GM06990 (cell line): ENCODE results near the gene ALDH1B1.

Experiments used
- DNase-seq: peaks from one replicate; pipeline ENCODE4 v3.0.0-alpha.2; 2011; ENCODE audit not compliant: insufficient read length; ENCODE audit errors: extremely low read depth
- H3K27me3 ChIP-seq: replicated peaks from 2 replicates; pipeline ENCODE4 v1.6.0; 2011; ENCODE audit warnings: low read length; ENCODE audit not compliant: control insufficient read depth, insufficient read depth
- H3K36me3 ChIP-seq: 2 replicates; pipeline ENCODE4 v1.5.1; 2011; ENCODE audit warnings: low read length; ENCODE audit not compliant: control insufficient read depth, insufficient read depth
- H3K4me3 ChIP-seq: replicated peaks from 2 replicates; pipeline ENCODE4 v1.5.1; 2011; ENCODE audit warnings: low read depth, mild to moderate bottlenecking, control low read depth, low read length
- CTCF ChIP-seq: IDR thresholded peaks from 2 replicates; pipeline ENCODE4 v1.5.1; 2011; ENCODE audit warnings: low read length, control low read depth, mild to moderate bottlenecking, inconsistent platforms; ENCODE audit not compliant: insufficient read depth, poor library complexity, severe bottlenecking

ALDH1B1 gene

DNA sequence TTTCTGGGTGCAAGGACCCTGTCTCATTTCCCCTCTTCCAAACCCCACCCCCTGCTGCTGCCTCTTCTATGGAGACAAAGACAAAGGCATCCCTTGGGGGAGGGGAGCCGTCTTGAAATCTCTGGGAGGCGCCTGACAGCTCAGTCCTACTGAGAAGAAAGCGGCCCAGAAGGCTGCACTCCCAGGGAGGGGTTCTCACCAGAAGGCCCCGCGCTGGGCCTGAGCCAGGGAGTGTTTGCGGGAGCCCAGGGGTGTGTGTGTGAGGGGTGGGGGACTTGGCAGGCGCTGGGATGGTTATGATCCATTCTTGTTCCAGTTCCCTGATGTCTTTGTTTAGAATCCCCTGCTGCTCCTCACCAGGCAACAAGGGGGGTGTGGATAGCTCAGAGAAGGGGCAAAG lies 45.7 kb upstream of the ALDH1B1 start:
- no peak overlapping the region for H3K4me3 ChIP-seq
- no peaks in the 10 kb centered on the region for H3K36me3 ChIP-seq
- DNase-seq: no peak
- H3K27me3 ChIP-seq: no peaks in the 10 kb centered on the region; the same call in 1 of the 2 replicates
- no peak for TF ChIP-seq CTCF

- no peaks in the 10 kb centered on the region; the same call in 1 of the 2 replicates for H3K27me3 ChIP-seq
- no peak overlapping the region for H3K4me3 ChIP-seq
- no peaks in the 10 kb centered on the region for H3K36me3 ChIP-seq
- DNase-seq: no peak
- TF ChIP-seq CTCF: no peak
Measured at GRCh38 chr9:38347271-38347671, 45.2 kb upstream of the ALDH1B1 start.

DNA sequence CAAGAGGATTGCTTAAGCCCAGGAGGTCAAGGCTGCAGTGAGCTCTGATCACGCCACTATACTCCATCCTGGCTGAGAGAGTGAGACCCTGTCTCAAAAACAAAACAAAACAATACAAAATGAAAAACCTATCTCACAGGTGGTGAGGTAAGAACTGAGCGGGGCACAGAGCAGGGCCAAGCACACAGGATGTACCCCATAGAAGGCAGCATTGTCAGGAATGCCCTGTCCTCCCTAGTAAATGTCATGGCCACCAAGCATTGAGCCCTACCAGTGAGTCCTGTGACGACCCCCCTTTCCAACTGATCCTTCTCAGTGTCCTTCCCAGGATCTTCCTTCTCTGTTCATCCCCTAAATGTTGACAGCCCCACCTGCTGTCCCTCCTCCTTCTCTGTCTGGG lies 44.6 kb upstream of the ALDH1B1 start:
- Histone ChIP-seq H3K27me3 (no peaks in the 10 kb centered on the region; the same call in 1 of the 2 replicates), H3K4me3 (no peak overlapping the region), H3K36me3 (no peaks in the 10 kb centered on the region)
- DNase-seq: no peak
- no peak for TF ChIP-seq CTCF

- Histone ChIP-seq H3K36me3 (no peaks in the 10 kb centered on the region), H3K4me3 (no peak overlapping the region), H3K27me3 (no peaks in the 10 kb centered on the region; the same call in 1 of the 2 replicates)
- TF ChIP-seq CTCF: no peak
- no peak for DNase-seq
Measured at GRCh38 chr9:38350529-38350928, 42.0 kb upstream of the ALDH1B1 start.

- Histone ChIP-seq H3K27me3 (no peaks in the 10 kb centered on the region), H3K36me3 (no peaks in the 10 kb centered on the region), H3K4me3 (no peak overlapping the region)
- DNase-seq: no peak
- TF ChIP-seq CTCF: no peak
Measured at GRCh38 chr9:38352530-38353328, 39.8 kb upstream of the ALDH1B1 start.
